ENCODE measurements around the gene TRIM26.

Gene TRIM26

GRCh38 chr6:30207619-30208295 lies 5.4 kb downstream of the TRIM26 start:
- DNase-seq, result no peak

GRCh38 chr6:30206799-30207618 lies 6.2 kb downstream of the TRIM26 start:
- no peak for DNase-seq

- no peak for DNase-seq
Measured at GRCh38 chr6:30206152-30206551, 7.1 kb downstream of the TRIM26 start.

DNA sequence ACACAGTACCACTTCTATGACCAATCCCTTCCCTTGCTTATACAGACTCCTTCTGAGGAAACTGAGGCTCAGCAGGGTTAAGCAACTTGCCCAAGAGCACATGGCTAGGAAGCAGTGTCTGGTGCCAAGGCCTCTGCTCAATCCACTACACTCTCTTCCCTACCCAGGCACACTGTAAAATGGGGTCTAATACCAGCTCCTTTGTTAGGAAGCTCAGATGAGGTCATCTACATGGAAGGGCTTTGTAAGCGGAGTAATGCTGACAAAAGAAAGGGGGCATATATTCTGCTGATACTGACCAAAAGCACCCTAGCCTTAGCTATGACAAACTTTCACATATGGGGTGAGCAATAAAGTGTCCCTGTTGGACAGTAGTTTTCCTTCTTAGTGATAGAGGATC lies 9.1 kb downstream of the TRIM26 start:
- DNase-seq, result no peak

DNA sequence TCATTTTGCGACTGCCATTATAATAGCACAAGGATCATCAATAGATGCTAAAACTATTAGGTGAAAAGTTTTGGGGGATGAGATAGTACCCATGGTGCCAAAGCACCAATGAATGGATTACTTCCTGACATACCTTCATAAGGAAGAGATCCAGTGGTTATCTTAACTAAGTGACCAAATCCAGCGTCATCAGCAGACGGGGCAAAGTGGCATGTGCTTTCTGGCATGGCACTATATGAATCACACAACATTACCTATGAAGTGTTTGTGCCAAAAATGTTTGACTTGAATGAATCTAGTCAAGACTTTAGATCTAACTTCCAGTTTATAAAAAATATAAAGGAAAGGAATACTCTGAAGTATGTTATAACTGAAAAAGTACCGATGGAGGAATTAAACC lies 10.8 kb downstream of the TRIM26 start:
- DNase-seq, result no peak

DNA sequence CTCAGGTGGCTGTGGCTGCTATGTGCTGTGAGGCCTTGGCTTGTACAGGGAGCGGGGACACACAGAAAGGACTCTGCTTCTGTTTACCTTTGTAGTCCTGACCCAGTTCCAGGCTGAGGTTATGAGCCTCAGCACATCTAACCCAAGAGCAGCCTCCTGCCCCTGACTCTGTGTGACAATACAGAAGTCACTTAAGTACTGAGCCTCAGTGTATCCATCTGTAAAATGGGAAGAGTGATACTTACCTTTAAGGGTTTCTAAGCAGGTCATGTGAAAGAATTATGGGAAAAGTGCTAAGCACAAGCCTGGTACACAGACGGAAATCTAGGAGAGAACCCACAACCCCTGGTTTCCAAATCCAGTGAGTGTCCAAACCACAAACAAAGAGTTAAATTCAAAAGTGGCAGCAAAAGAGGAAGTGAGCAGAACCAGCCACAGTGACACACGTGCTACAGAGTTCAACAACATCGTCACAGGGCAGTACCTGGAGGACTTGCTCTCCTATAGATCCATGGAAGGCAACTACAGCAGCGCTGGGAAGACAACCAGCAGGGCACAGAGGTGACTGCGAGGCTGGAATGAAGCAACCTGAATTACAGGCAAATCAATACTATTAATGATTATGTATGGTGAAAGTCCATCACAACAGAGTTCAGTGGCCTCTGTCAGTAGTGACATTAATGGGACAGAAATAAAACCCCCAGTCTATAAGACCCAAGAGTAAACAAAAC lies 12.5 kb downstream of the TRIM26 start:
- no peak for DNase-seq

- no peak for DNase-seq
Measured at GRCh38 chr6:30198166-30199084, 14.8 kb downstream of the TRIM26 start.

- no peak for DNase-seq
Measured at GRCh38 chr6:30196376-30196775, 16.8 kb downstream of the TRIM26 start.

DNA sequence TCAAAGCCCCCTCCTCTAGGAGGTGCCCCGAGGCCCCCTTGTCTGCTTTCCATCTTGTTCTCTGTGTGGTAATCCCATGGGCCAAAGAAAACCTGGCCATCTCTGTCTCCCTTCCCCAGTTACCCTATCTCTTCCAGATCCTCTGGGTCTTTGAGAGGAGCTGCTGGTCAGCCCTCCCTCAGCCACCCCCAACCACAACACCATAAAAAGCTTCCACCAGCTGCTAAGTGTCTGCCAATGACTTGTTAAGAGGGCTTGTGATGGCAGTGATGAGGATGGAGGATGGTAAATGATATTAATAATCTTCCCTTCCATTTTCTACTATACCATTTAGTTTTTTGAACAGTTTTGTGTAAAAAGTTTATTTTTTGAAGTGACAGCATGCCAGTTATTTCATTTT lies 17.3 kb downstream of the TRIM26 start:
- no peak for DNase-seq

DNA sequence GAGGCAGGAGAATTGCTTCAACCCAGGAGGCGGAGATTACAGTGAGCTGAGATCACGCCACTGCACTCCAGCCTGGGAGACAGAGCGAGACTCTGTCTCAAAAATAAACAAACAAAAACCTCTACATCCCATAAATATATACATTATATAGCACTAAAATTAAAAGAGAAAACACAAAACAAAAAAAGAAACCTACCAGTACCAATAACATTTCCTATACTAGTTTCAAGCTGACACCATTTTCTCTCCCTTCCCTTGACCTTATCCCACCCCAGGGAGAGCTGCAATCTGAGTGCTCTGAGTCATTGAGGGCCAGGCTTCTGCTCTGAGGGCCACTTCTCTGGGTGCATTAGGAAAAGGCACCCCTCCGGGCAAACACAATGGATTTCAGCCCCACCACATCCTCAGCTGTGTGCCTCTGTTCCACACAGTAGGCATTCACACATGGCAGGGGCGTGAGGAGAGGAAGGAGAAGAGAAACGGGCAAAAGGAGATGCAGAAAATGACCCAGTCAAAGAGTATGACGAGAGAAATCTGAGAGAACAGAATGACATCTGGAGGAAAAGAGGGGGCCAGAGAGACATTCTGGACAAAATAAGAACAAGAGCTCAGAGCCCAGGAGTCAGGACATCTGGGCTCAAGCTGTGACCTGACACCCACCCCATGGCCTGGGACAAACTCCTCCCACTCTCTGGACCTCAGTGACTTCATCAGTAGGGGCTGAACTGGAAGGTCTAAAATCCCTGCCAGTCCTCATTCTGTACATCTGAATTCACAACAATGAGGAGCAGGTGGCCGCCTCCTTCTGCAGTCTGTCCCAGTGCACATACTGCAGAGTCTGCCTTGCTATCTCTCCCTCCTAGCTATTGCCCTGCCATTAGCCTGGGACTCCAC lies 18.2 kb downstream of the TRIM26 start:
- DNase-seq, result no peak

- DNase-seq, result no peak
Measured at GRCh38 chr6:30192076-30192475, 21.1 kb downstream of the TRIM26 start.

- DNase-seq, result no peak
Measured at GRCh38 chr6:30188541-30188940, 24.7 kb downstream of the TRIM26 start.

- DNase-seq, result no peak
Measured at GRCh38 chr6:30185846-30186484, 27.2 kb downstream of the TRIM26 start.

DNA sequence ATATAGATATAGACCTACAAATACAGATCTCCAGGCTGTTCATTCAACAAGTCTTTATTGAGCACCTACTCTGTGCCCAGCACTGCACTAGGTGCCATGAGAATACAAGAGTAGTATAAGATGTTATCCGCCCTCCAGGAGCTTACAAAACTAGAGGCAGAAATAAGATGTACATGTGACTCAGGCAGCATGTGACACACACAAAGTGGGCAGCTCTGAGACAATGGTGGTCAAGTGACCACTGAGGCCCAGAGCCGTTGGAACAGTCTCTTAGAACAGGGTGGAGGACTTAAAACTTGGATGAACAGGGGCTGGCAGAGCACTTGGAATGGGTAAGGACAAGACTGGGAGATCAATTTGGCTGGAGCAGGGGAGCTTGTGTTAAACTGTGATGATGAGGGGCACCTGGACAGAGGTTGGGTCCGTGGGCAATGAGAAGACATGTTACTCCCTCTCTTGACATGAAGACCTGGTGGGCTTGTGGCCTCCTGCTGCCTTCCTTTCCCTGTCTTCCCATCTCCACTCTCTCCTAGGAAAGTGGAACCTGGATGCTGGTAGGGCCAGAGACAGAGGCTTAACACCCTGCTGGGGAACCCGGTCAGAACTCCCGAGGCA lies 28.7 kb downstream of the TRIM26 start:
- no peak for DNase-seq

DNA sequence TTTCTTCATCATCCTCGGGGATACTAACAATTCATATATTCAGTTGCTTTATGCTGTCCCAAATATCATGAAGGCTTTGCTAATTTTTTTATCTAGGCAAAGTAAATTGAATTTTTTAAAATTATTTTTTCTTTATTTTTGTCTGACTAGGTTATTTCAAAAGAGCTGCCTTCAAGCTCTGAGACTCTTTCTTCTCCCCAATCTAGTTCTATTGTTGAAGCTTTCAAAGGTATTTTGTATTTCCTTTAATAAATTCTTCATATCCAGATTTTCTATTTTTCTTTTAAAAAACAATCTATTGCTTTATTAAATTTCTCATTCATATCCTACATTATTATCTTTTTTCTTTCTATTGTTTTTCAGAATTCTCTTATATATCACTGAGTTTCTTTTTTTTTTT lies 33.1 kb downstream of the TRIM26 start:
- no peak for DNase-seq

GRCh38 chr6:30178837-30179236 lies 34.4 kb downstream of the TRIM26 start:
- no peak for DNase-seq

DNA sequence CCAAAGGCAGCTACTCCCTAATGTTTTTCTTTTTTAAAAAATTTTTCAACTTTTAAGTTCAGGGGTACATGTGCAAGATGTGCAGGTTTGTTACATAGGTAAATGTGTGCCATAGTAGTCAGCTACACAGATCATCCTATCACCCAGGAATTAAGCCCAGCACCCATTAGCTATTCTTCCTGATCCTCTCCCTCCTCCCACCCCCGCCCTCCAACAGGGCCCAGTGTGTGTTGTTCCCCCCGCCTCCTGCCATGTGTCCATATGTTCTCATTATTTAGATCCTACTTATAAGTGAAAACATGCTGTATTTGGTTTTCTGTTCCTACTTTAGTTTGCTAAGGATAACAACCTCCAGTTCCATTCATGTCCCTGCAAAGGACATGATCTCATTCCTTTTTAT lies 37.4 kb downstream of the TRIM26 start:
- DNase-seq, result no peak

GRCh38 chr6:30172681-30173080 lies 40.5 kb downstream of the TRIM26 start:
- no peak for DNase-seq

GRCh38 chr6:30171677-30172471 lies 41.3 kb downstream of the TRIM26 start:
- DNase-seq, result peak; percentile 15

Measured in DMS 273 treated with DMSO at 0.1 percent for 48 hours (cell line).